Lower leg skin (tissue), 4 donors: ENCODE data around the gene SPEF1. TPM values are rescaled to one million over a fixed set of nuclear protein-coding genes. Genes with fewer than 3 reads are reported as not detected.

Experiments used
- DNase-seq, 2 donors: peaks; one replicate each; pipeline ENCODE4 v3.0.0-alpha.2; 2019; ENCODE audit warnings: low spot score in 2 of 2
- H3K4me3 ChIP-seq: fragments of 200-600 bp; sonication (generic); 2 replicates; pipeline ENCODE4 v1.5.1; 2017; ENCODE audit warnings: mild to moderate bottlenecking, low read depth; ENCODE audit not compliant: poor library complexity, severe bottlenecking
- CTCF ChIP-seq, 3 donors: fragments of 450-650 bp; IDR thresholded peaks; one replicate each; pipeline ENCODE4 v1.5.1; 2016; ENCODE audit warnings: antibody characterized with exemption in 3 of 3, mild to moderate bottlenecking in 3 of 3, moderate library complexity in 2 of 3
- POLR2A ChIP-seq, 2 donors: fragments of 450-650 bp; IDR thresholded peaks; one replicate each; pipeline ENCODE4 v1.6.1; 2016 to 2017; ENCODE audit warnings: antibody characterized with exemption in 2 of 2, mild to moderate bottlenecking in 1 of 2, moderate library complexity in 1 of 2
- WGBS, 2 donors: methylation state at CpG; one replicate each; pipeline ENCODE4 v1.1.5; 2018; 5-methylcytosine and 5-hydroxymethylcytosine counted together
- intact Hi-C: fragments of 100-400 bp; cut with DNase I; formaldehyde crosslinking; loops from one replicate; pipeline ENCODE4 v1.15.0; 2023; ENCODE audit warnings: low total_unique reads
- total RNA-seq, 4 donors: library from RNA; depleted of rRNA; stranded (reverse); fragments of >200 nt; gene quantifications; one replicate each; pipeline ENCODE4 v1.1.0, GENCODE V29; 2016

SPEF1 gene
- total RNA-seq, 4 donors from 2014 or later = 0.13 TPM; not detected in 3

DNA sequence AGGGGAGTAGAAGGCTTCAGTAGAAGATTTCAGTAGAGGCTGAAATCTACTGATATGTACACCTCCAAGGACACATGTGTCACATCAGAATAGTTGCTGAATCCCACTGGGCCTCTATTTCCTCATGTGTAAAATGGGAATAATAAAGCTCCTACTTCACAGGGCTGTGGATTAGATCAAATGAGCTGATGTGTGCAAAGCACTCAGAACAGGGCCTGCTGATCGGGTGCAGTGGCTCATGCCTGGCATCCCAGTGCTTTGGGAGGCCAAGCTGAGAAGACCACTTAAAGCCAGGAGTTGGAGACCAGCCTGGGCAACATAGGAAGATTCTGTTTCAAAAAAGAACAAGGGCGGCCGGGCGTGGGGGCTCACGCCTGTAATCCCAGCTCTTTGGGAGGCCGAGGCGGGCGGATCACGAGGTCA is 31.0 kb upstream of the SPEF1 start:
- DNase-seq = peak in 1 of 2 donors; percentile 86
- 90 to 93% methylated on average over 9 of the region's 9 CpGs for whole genome bisulfite sequencing, 2 donors
- H3K4me3 ChIP-seq = no peak overlapping the region
- intact Hi-C loops = no loop called here
- TF ChIP-seq POLR2A (IDR thresholded peaks at IDR 0.05) (no peak), CTCF (IDR thresholded peaks at IDR 0.05) (no peak)

DNA sequence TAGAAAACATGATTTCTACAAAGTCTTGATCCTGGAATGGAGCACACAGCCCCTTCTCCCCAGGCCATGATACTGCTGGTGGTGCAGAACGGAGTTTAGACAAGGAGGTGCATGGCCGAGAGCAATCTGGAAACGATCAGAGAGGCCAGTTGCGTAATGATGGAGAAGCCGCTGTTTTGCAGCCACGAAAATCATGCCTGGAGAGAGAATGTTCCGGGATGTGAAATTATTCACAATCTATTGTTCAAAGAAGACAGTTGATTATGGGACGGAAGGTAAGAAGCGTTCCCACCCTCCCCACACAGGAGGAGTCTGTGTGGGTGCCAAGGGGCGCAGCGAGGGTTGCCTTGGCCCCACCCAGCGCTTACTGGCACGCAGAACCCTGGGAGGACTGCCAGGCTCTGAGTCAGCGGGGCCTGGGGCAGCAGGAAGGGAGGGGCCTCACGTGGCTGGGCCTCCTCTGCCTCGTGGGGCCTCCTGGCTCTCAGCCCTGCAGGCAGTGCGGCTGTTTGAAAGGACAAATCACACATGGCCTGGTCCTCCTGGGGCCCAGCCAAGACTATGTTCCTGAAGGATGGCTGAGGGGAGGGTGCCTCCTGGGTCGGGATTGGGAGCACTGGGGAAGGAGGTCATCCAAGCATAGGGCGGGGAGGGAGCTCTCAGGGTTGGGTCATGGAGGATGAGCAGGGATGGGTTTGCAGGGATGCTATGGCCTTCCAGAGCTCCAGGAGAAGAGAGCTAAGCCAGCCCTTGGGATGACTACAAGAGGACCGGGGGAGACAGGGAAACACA is 30.4 kb upstream of the SPEF1 start:
- peak overlapping the region; percentile 27 for H3K4me3 ChIP-seq
- intact Hi-C loops = no loop called here
- TF ChIP-seq CTCF (IDR thresholded peaks at IDR 0.05) = no peak
- TF ChIP-seq POLR2A (IDR thresholded peaks at IDR 0.05) = no peak
- peak; percentile 97 to 100 for DNase-seq
- WGBS, 2 donors = 0 to 1% methylated on average over 17 to 20 of the region's 20 CpGs

DNA sequence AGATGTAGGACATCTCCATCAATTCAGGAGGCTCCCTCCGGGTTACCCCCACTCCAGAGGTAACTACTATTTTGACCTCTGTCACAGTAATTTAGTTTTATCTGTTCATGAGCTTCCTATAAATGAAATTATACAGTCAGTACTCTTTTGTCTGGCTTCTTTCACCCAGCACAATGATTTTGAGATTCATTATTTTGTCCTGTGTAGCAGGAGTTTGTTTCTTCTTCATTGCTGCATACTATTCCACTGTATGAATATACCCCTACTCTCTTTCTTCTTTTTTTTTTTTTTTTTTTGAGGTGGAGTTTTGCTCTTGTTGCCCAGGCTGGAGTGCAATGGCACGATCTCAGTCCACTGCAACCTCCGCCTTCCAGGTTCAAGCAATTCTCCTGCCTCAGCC is 27.3 kb upstream of the SPEF1 start:
- TF ChIP-seq POLR2A (IDR thresholded peaks at IDR 0.05) = no peak
- no peak for TF ChIP-seq CTCF (IDR thresholded peaks at IDR 0.05)
- DNase-seq = no peak
- H3K4me3 ChIP-seq = no peak overlapping the region
- WGBS, 2 donors = 76 to 77% methylated on average over 3 of the region's 3 CpGs
- intact Hi-C loops = no loop called here

- no peak for TF ChIP-seq POLR2A (IDR thresholded peaks at IDR 0.05)
- TF ChIP-seq CTCF (IDR thresholded peaks at IDR 0.05) = no peak
- intact Hi-C loops = no loop called here
- H3K4me3 ChIP-seq = no peak overlapping the region
- WGBS, 2 donors = 75 to 82% methylated on average over 11 of the region's 11 CpGs
- no peak for DNase-seq
These were observed 23.5 kb upstream of the SPEF1 start for GRCh38 chr20:3804781-3805180.

DNA sequence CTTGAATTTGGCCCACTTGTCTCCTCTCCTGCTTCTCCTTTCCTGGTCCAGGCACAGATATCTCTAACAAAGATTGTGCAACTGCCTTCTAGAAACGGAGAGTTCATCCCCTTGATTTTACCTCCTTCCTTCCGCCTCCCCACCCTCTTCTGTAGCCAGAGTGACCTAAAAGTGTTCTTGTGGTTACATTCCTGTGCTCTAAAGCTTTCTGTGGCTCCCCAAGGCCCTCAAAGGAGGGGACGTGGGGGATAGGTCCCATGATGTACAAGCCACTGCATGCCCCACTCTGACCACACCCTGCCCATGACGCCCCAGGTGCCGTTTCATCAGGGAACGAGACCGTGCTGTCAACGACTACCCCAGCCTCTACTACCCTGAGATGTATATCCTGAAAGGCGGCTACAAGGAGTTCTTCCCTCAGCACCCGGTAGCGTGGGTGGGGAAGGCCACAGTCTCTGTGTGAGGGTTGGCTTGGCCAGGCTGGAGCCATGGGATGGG is 23.1 kb upstream of the SPEF1 start:
- no peak for DNase-seq
- no peak for TF ChIP-seq CTCF (IDR thresholded peaks at IDR 0.05)
- TF ChIP-seq POLR2A (IDR thresholded peaks at IDR 0.05) = no peak
- H3K4me3 ChIP-seq = no peak overlapping the region
- WGBS, 2 donors = 42 to 45% methylated on average over 11 of the region's 11 CpGs
- intact Hi-C loops = no loop called here
